Thymus (tissue), 11 donors: ENCODE measurements around the gene MUC6. TPM values are rescaled to one million over a fixed set of nuclear protein-coding genes. Genes with fewer than 3 reads are reported as not detected.

Source experiments
- DNase-seq, 9 donors: peaks; one replicate each; pipeline ENCODE4 v3.0.0-alpha.2; 2013; ENCODE audit warnings: low spot score in 9 of 9, low read depth in 6 of 9, missing footprints in 1 of 9
- H3K27ac ChIP-seq, 2 donors: one replicate each; pipeline ENCODE4 v1.5.1; 2013; ENCODE audit warnings: control low read depth in 1 of 2, low read depth in 1 of 2, low read length in 1 of 2, mild to moderate bottlenecking in 1 of 2, moderate library complexity in 1 of 2
- H3K27me3 ChIP-seq, 2 donors: one replicate each; pipeline ENCODE4 v1.5.1; 2013; ENCODE audit warnings: low read length in 1 of 2; ENCODE audit not compliant: control insufficient read depth in 2 of 2, insufficient read depth in 1 of 2
- H3K36me3 ChIP-seq, 2 donors: one replicate each; pipeline ENCODE4 v1.5.1; 2013; ENCODE audit warnings: low read length in 1 of 2, mild to moderate bottlenecking in 1 of 2, moderate library complexity in 1 of 2; ENCODE audit not compliant: control insufficient read depth in 2 of 2, insufficient read depth in 2 of 2
- H3K4me1 ChIP-seq, 2 donors: one replicate each; pipeline ENCODE4 v1.5.1; 2013; ENCODE audit warnings: low read length in 2 of 2; ENCODE audit not compliant: control insufficient read depth in 2 of 2, insufficient read depth in 2 of 2
- H3K4me3 ChIP-seq, 2 donors: one replicate each; pipeline ENCODE4 v1.5.1; 2013; ENCODE audit warnings: low read length in 2 of 2, control low read depth in 1 of 2, mild to moderate bottlenecking in 1 of 2
- H3K9me3 ChIP-seq, 2 donors: one replicate each; pipeline ENCODE4 v1.5.1; 2013; ENCODE audit warnings: low read length in 1 of 2, mild to moderate bottlenecking in 1 of 2; ENCODE audit not compliant: control insufficient read depth in 2 of 2, insufficient read depth in 1 of 2
- WGBS: extraction: QIAGEN DNeasy Blood & Tissue Kit; methylation state at CpG from one replicate; pipeline ENCODE4 v1.1.7; 2013; 5-methylcytosine and 5-hydroxymethylcytosine counted together
- polyA plus RNA-seq: library from polyadenylated mRNA; stranded (reverse); fragments of 200-250 nt; gene quantifications from one replicate; pipeline ENCODE4 v1.2.3, GENCODE V29; 2013
- total RNA-seq: library from RNA; stranded (reverse); fragments of 120-200 nt; gene quantifications from one replicate; pipeline ENCODE4 v1.2.4, GENCODE V29; 2013
- donor health status: healthy.

MUC6 gene
- total and polyA plus RNA-seq, 2 donors, result 0.16 to 0.19 TPM

DNA sequence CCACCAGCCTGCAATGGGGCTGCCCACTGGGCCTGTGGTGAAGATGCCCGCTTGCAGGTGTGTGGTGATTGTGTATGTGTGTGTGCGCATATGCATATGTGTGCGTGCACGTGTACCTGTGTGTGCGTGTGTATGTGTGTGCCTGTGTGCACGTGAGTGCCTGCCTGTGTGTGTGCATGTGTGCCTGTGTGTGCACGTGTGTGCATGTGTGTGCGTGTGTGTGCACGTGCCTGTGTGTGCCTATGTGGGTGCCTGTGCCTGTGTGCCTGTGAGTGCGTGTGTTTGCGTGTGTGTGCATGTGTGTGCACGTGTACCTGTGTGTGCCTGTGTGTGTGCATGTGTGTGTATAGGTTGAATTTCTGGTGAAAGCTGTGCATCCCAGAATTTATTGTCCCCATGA, 2.4 kb upstream of the MUC6 start:
- no peaks in the 10 kb centered on the region for H3K9me3 ChIP-seq
- H3K4me1 ChIP-seq, result no peaks in the 10 kb centered on the region
- 96% methylated on average over 12 of the region's 12 CpGs for WGBS
- H3K27me3 ChIP-seq, result peaks cover 0 to 4% of the 10 kb centered on the region in 2 donors
- H3K36me3 ChIP-seq, result no peaks in the 10 kb centered on the region
- H3K27ac ChIP-seq, result no peak overlapping the region
- DNase-seq, result no peak
- no peak overlapping the region for H3K4me3 ChIP-seq

- no peak overlapping the region for H3K27ac ChIP-seq
- no peak for DNase-seq
- no peaks in the 10 kb centered on the region for H3K9me3 ChIP-seq
- 92% methylated on average over 10 of the region's 10 CpGs for WGBS
- H3K36me3 ChIP-seq, result no peaks in the 10 kb centered on the region
- no peaks in the 10 kb centered on the region for H3K27me3 ChIP-seq
- H3K4me3 ChIP-seq, result no peak overlapping the region
- no peaks in the 10 kb centered on the region for H3K4me1 ChIP-seq
Observed at GRCh38 chr11:1038361-1038760, 1.8 kb upstream of the MUC6 start.

DNA sequence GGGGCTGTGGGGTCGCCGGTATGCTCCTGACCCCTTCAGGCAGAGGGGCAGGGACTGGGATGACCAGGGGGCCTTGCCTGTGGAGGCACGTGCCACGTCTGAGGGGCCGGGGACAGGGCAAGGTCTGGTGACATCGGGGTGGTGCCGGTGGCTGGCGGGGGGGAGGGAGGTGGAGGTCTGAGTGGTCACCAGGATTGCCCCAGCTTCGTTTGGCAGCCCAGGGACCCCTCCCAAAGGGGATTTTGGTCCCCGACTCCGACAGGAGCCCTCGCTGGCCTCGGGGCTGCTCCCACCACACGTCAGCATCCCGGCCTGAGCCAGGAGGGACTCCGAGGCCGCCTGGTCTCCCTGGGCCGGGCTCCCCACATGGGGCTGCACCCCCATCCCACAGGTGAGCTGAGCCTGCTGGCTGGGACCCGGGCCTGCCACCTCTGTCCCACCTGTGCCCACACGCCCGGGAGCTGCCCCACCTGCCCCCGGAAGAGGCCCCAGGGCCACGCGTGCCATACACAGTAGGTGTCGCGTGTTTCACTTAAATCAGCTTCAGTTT, 1.1 kb upstream of the MUC6 start:
- no peak overlapping the region for H3K4me3 ChIP-seq
- H3K4me1 ChIP-seq, result no peaks in the 10 kb centered on the region
- 90% methylated on average over 26 of the region's 26 CpGs for WGBS
- H3K27ac ChIP-seq, result no peak overlapping the region
- no peak for DNase-seq
- H3K27me3 ChIP-seq, result no peaks in the 10 kb centered on the region
- H3K9me3 ChIP-seq, result no peaks in the 10 kb centered on the region
- no peaks in the 10 kb centered on the region for H3K36me3 ChIP-seq

DNA sequence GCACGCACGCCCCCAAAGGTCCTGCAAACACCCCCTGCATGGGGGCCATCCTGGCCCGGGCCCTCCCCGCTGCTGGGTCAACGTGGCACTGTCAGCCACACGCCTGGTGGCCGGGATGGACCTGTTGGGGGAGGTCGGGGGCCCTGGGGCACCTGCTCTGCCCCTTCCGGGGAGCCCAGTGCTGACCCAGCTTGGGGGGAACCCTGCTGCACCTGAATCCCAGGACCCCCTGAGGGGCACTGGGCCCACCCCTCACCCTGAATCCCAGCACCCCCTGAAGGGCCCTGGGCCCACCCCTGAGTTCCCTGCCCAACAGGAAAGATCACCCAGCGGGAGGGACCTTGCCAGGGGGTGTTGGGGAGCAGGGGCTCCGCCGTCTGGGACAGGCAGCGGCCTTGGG, 413 bp upstream of the MUC6 start:
- Histone ChIP-seq H3K27ac (no peak overlapping the region), H3K27me3 (no peaks in the 10 kb centered on the region), H3K4me1 (no peaks in the 10 kb centered on the region), H3K36me3 (no peaks in the 10 kb centered on the region), H3K4me3 (no peak overlapping the region), H3K9me3 (no peaks in the 10 kb centered on the region)
- DNase-seq, result no peak
- 86% methylated on average over 13 of the region's 13 CpGs for WGBS

DNA sequence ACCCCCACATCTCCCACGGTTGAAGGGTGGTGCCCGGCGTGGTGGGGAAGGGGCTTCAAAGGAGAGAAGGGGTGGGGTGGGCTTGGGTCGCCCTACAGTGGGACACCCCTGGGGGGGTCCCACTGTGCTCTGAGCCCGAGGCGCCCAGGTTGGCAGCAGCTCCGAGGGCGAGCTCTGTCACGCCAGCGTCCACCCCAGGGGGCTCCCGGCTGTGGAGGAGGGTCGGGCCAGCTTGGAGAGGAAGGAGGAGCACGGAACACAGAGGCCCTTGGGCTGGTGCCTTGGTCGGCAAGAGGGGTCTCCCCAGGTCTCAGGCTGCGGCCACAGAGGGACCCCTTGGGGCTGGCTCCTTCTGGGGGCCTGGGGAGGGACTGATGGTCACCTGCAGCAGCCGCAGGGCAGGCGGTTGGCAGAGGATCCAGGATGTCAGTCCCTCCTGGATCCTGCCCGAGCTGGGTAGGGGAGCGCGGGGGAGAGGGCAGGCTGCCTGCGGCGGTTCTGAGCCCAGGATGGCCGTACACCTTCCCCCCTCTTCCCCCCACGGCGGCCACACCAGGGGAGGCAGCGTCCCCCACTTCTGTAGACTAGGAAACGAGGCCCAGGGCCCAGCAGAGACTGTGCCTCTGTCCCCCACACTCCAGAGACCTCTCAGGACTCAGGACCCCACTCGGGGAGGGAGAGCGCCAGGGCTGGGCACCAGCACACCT, 788 bp downstream of the MUC6 start:
- Histone ChIP-seq H3K4me1 (no peaks in the 10 kb centered on the region), H3K36me3 (no peaks in the 10 kb centered on the region), H3K4me3 (no peak overlapping the region), H3K27ac (no peak overlapping the region), H3K9me3 (no peaks in the 10 kb centered on the region), H3K27me3 (no peaks in the 10 kb centered on the region)
- DNase-seq, result no peak
- 87% methylated on average over 29 of the region's 29 CpGs for WGBS

DNA sequence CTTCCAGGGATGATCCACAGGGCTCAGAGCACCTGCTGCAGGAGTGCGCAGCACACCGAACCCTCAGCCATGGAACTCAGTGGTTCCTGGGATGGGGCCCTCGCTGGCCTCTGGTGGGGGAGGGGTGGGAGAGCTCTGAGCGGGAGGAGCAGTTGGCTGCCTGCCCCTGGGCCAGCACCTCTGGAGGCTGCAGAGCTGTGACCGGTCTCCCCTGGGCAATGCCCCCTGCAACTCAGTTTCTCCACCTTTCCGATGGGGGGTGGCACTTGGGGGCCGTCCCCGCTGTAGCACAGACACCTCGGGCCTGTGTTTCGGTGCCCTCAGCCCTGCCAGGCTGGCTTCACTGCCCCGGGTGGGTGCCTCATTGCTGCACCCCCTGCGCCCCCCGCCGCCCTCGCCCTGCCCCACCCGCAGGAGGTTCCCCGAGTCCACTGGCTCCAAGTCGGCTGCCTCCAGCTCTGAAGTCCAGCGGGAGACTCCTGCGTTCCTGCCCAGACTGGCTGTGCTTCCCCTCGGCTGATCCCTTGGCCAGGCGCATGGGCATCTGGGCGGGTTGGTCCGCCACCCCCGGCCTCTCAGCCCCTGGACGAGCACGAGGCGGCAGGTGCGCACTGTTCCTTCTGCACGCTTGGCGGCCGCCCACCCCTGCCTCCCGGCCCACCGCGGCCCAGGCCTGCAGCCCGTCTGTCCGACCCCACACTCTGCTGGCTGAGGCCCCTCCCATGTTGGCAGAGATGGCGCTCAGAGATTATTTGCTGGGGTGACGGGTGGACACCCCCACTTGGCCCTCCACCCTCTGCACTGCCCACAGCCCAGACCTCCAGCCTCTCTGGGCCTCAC, 1.8 kb downstream of the MUC6 start:
- Histone ChIP-seq H3K9me3 (no peaks in the 10 kb centered on the region), H3K4me1 (no peaks in the 10 kb centered on the region), H3K27ac (no peak overlapping the region), H3K36me3 (no peaks in the 10 kb centered on the region), H3K27me3 (no peaks in the 10 kb centered on the region), H3K4me3 (no peak overlapping the region)
- no peak for DNase-seq
- WGBS, result 92% methylated on average over 39 of the region's 39 CpGs

DNA sequence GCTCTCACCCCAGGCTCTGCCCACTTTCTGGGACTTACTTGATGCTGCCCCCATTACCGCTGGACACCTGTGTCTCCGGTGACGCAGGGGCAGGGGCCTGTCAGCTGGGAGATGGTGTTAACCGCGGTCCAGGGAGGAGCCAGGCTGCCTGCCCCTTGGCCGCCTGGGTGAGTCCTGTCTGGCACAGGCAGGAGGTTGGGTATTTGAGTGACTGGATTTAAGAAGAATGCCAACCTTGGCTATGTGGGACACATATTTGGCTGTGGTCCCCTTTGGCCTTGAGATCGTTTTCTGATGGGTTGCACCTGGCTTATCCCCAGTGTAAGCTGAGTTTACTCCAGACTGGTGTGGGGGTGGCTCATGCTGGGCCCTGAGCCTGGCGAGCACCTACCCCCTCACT, 2.5 kb downstream of the MUC6 start:
- no peaks in the 10 kb centered on the region for H3K9me3 ChIP-seq
- no peak for DNase-seq
- H3K36me3 ChIP-seq, result no peaks in the 10 kb centered on the region
- H3K27ac ChIP-seq, result no peak overlapping the region
- 96% methylated on average over 8 of the region's 8 CpGs for WGBS
- no peaks in the 10 kb centered on the region for H3K27me3 ChIP-seq
- H3K4me1 ChIP-seq, result no peaks in the 10 kb centered on the region
- H3K4me3 ChIP-seq, result no peak overlapping the region

DNA sequence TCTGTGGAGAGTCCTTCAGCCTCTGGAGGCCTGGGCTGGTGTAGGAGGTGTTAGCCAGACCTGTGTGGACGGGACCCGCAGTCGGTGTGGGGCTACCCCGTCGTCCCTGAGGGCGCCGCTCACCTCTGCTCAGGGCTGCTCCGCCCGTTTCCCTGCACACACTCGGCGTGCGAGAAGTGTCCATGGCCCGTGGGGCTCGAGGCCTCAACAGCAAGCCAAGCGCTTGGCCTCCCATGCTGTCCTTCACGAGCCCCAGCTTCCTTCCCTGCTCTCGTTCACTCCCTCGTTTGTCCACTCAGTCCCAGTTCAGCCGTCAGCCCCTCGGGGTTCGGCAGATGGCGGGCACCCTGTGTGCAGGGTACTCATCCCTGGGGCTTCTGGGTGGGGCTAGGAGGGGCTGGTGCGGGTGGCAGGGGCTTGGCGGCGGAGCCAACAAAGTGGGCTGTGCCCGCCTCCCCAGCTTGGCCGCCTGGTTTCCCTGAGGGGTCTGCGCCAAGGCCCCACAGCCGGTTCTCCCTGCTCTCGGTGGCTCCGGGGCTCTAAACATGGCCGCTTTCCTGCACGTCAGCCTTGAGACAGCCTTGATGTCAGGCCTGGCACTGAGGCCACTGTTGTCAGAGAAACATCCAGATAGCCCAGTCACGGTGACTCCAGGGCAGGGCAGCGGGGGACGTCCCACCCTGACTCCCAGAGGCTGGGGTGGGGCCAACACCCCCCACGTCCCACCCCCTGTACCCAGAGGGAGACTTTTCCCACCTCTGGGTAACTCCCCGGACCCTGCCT, 3.3 kb downstream of the MUC6 start:
- Histone ChIP-seq H3K9me3 (no peaks in the 10 kb centered on the region), H3K27me3 (no peaks in the 10 kb centered on the region), H3K27ac (no peak overlapping the region), H3K36me3 (no peaks in the 10 kb centered on the region), H3K4me1 (no peaks in the 10 kb centered on the region), H3K4me3 (no peak overlapping the region)
- DNase-seq, result no peak
- 90% methylated on average over 38 of the region's 38 CpGs for WGBS
